Hepatocyte (in vitro differentiated cells): ENCODE results near the gene MYMX. TPM values are rescaled to one million over a fixed set of nuclear protein-coding genes. Genes with fewer than 3 reads are reported as not detected.

Experiments used
- DNase-seq: peaks from one replicate; pipeline ENCODE4 v3.0.0-alpha.2; 2016; ENCODE audit warnings: low spot score
- H2AFZ ChIP-seq: fragments of 200-600 bp; sonication (generic); 2 replicates; pipeline ENCODE4 v1.6.0; 2016; ENCODE audit warnings: antibody characterized with exemption, mild to moderate bottlenecking
- H3K27ac ChIP-seq: fragments of 200-600 bp; sonication (generic); 2 replicates; pipeline ENCODE4 v1.5.1; 2016; ENCODE audit warnings: mild to moderate bottlenecking
- H3K27me3 ChIP-seq: fragments of 200-600 bp; sonication (generic); 2 replicates; pipeline ENCODE4 v1.6.1; 2016
- H3K36me3 ChIP-seq: fragments of 200-600 bp; sonication (generic); replicated peaks from 2 replicates; pipeline ENCODE4 v1.5.1; 2016; ENCODE audit warnings: low read depth; ENCODE audit not compliant: insufficient read depth
- H3K4me1 ChIP-seq: fragments of 200-600 bp; sonication (generic); 2 replicates; pipeline ENCODE4 v1.5.1; 2016; ENCODE audit warnings: mild to moderate bottlenecking, moderate library complexity; ENCODE audit not compliant: insufficient read depth
- H3K4me2 ChIP-seq: fragments of 200-600 bp; sonication (generic); 2 replicates; pipeline ENCODE4 v1.6.0; 2016
- H3K4me3 ChIP-seq: fragments of 200-600 bp; sonication (generic); 2 replicates; pipeline ENCODE4 v1.5.1; 2016; ENCODE audit warnings: mild to moderate bottlenecking
- H3K79me2 ChIP-seq: fragments of 200-600 bp; sonication (generic); 2 replicates; pipeline ENCODE4 v1.6.0; 2017; ENCODE audit warnings: mild to moderate bottlenecking
- H3K9me2 ChIP-seq: fragments of 200-600 bp; sonication (generic); replicated peaks from 2 replicates; pipeline ENCODE4 v1.6.0; 2017; ENCODE audit warnings: mild to moderate bottlenecking; ENCODE audit not compliant: insufficient read depth
- H3K9me3 ChIP-seq: fragments of 200-600 bp; sonication (generic); 2 replicates; pipeline ENCODE4 v1.5.1; 2016; ENCODE audit warnings: low read depth, mild to moderate bottlenecking
- H4K20me1 ChIP-seq: fragments of 200-600 bp; sonication (generic); 2 replicates; pipeline ENCODE4 v1.6.0; 2016; ENCODE audit warnings: mild to moderate bottlenecking; ENCODE audit not compliant: insufficient read depth, poor library complexity, severe bottlenecking
- CTCF ChIP-seq: fragments of 200-600 bp; sonication (generic); IDR thresholded peaks from 2 replicates; pipeline ENCODE4 v1.5.1; 2016; ENCODE audit warnings: antibody characterized with exemption, mild to moderate bottlenecking; ENCODE audit not compliant: poor library complexity
- EZH2 ChIP-seq: fragments of 200-600 bp; sonication (generic); IDR thresholded peaks from 2 replicates; pipeline ENCODE4 v1.6.1; 2016; ENCODE audit warnings: antibody characterized with exemption, mild to moderate bottlenecking, borderline replicate concordance
- EZH2phosphoT487 ChIP-seq: fragments of 200-600 bp; sonication (generic); IDR thresholded peaks from one replicate; pipeline ENCODE4 v1.6.1; 2018; ENCODE audit warnings: antibody characterized with exemption, mild to moderate bottlenecking, low read depth, moderate library complexity; ENCODE audit not compliant: unreplicated experiment, severe bottlenecking
- WGBS: methylation state at CpG from one replicate; pipeline ENCODE4 v1.1.6; 2016; ENCODE audit warnings: low lambda C conversion rate; ENCODE audit errors: missing lambda C conversion rate; 5-methylcytosine and 5-hydroxymethylcytosine counted together
- polyA plus RNA-seq: library from polyadenylated mRNA; unstranded; fragments of >200 nt; fragmentation: Nextera tagmentation; extraction: Ambion mirVana; gene quantifications from 2 replicates; pipeline ENCODE4 v1.2.1, GENCODE V29; 2016
- total RNA-seq: library from RNA; depleted of rRNA; stranded (reverse); fragments of >200 nt; gene quantifications from 2 replicates; pipeline ENCODE4 v1.2.3, GENCODE V29; 2014

Gene MYMX
- total and polyA plus RNA-seq, 2 experiments from 2014 or later: not detected

DNA sequence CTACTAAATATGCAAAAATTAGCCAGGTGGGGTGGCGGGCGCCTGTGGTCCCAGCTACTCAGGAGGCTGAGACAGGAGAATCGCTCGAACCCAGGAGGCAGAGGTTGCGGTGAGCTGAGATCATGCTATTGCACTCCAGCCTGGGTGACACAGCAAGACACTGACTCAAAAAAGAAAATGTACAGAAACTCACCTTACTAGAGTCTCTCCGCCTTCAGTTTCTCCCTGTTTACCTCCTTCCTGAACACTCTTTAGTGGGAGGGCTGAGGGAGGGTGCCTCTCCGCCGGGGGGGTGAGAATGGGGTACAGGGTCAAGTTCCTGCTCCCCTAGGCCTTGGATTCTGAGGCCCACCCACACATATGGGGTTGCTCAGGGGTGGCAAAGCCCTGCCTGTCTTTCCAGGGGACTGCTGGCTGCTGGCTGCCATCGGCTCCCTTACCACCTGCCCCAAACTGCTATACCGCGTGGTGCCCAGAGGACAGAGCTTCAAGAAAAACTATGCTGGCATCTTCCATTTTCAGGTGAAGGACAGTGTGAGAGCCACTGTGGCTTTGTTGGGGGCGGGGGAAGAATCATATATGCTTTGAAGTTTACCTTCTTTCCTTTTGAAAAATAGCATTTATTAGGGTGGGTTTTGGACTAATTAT, 44.7 kb upstream of the MYMX start:
- no peak for DNase-seq
- WGBS: 86% methylated on average over 12 of the region's 12 CpGs
- Histone ChIP-seq H3K9me2 (no peaks in the 10 kb centered on the region), H3K4me2 (no peak overlapping the region), H3K36me3 (no peaks in the 10 kb centered on the region), H3K4me1 (no peaks in the 10 kb centered on the region), H3K79me2 (no peaks in the 10 kb centered on the region), H4K20me1 (no peaks in the 10 kb centered on the region), H3K27ac (no peak overlapping the region), H2AFZ (no peak overlapping the region), H3K4me3 (no peak overlapping the region), H3K27me3 (no peaks in the 10 kb centered on the region), H3K9me3 (no peaks in the 10 kb centered on the region)
- TF ChIP-seq CTCF (no peak), EZH2phosphoT487 (no peak), EZH2 (no peak)

DNA sequence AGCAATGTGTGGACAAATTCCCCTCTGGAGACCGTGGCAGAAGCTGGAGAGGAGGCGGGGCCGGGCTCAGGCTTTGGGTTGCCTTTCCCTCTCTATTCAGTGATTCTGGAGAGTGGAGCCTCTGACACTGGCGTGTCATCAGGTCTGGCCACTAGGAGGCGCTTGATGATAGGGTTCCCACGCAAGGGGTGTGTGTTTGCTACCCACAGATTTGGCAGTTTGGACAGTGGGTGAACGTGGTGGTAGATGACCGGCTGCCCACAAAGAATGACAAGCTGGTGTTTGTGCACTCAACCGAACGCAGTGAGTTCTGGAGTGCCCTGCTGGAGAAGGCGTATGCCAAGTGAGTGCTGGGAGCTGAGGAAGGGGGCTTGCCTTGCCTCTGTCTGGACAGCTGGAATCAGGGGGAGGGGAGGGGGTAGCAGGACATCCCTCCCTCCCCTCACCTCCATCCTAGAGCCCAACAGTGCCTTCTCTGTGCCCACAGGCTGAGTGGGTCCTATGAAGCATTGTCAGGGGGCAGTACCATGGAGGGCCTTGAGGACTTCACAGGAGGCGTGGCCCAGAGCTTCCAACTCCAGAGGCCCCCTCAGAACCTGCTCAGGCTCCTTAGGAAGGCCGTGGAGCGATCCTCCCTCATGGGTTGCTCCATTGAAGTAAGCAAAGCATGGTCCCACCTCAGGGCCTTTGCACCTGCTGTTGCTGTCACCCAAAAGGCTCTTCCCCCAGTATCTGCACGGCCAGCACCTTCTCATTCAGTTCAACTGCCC, 43.8 kb upstream of the MYMX start:
- 34% methylated on average over 15 of the region's 15 CpGs for WGBS
- TF ChIP-seq CTCF: peak; percentile 84
- TF ChIP-seq EZH2phosphoT487: no peak
- TF ChIP-seq EZH2: no peak
- peak; percentile 85 for DNase-seq
- Histone ChIP-seq H3K4me1 (no peaks in the 10 kb centered on the region), H3K4me3 (no peak overlapping the region), H3K36me3 (no peaks in the 10 kb centered on the region), H3K4me2 (no peak overlapping the region), H4K20me1 (no peaks in the 10 kb centered on the region), H3K79me2 (no peaks in the 10 kb centered on the region), H2AFZ (no peak overlapping the region), H3K9me2 (no peaks in the 10 kb centered on the region), H3K27ac (no peak overlapping the region), H3K9me3 (no peaks in the 10 kb centered on the region), H3K27me3 (no peaks in the 10 kb centered on the region)

GRCh38 chr6:44176130-44176761, 40.5 kb upstream of the MYMX start:
- Histone ChIP-seq H3K79me2 (no peaks in the 10 kb centered on the region), H3K4me3 (no peak overlapping the region), H3K9me2 (no peaks in the 10 kb centered on the region), H2AFZ (no peak overlapping the region), H3K36me3 (no peaks in the 10 kb centered on the region), H3K9me3 (no peaks in the 10 kb centered on the region), H3K4me2 (no peak overlapping the region), H4K20me1 (no peaks in the 10 kb centered on the region), H3K27ac (no peak overlapping the region), H3K27me3 (no peaks in the 10 kb centered on the region), H3K4me1 (no peaks in the 10 kb centered on the region)
- TF ChIP-seq CTCF (no peak), EZH2phosphoT487 (no peak), EZH2 (no peak)
- 88% methylated on average over 15 of the region's 15 CpGs for WGBS
- no peak for DNase-seq
